GM12891 (cell line): ENCODE measurements around the gene C13orf42.

Experiments used
- POLR2A ChIP-seq: IDR thresholded peaks from 2 replicates; pipeline ENCODE4 v1.6.1; 2011; ENCODE audit warnings: low read depth, low read length, control low read depth
- POLR2AphosphoS5 ChIP-seq: IDR thresholded peaks from 2 replicates; pipeline ENCODE4 v1.6.1; 2011; ENCODE audit warnings: low read depth, low read length, control low read depth

DNA sequence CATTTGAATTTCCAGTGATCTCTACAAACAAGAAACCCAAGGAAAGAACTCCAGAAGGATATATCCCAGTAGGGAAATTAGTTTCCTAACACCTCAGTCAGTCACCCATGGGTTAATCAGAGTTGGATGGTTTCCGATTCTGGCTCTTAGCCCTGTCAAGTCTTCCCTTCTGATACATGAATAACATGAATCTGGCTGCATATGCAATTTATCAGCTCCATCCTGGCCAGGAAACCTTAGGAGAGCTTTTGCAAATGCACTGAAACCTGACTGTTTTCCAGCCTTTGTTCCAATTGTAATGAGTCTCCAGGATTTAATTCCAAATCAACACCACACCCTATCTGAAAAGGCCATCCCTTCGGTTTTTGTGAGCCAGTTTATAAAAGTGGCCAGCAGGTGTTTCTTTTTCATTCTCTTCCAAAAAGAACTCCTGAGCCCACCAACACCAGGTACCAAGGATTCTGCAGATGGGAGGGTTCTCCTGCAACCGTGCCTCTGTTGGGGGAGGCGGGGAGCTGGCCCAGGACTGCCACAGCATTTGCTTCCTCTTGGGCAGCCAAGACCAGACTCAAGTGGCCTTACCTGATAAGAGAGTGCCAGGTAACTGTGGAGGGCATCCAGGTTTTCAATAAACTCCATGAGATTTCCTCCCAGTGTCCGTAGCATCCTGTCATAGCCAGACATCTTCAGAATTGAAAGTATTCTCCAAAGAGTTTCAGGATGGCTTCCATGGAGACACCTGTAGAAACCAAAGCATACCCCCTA is 77.5 kb downstream of the C13orf42 start:
- no peak for TF ChIP-seq POLR2A
- TF ChIP-seq POLR2AphosphoS5 = no peak
